Vagina (tissue), 2 donors: ENCODE measurements around the gene IP6K1. TPM values are rescaled to one million over a fixed set of nuclear protein-coding genes. Genes with fewer than 3 reads are reported as not detected.

ENCODE experiments used
- DNase-seq, 2 donors: peaks; one replicate each; pipeline ENCODE4 v3.0.0-alpha.2; 2017; ENCODE audit errors: extremely low spot score in 2 of 2
- H3K27ac ChIP-seq: fragments of 200-600 bp; sonication (generic); one replicate; pipeline ENCODE4 v1.5.1; 2019
- H3K27me3 ChIP-seq: fragments of 200-600 bp; sonication (generic); one replicate; pipeline ENCODE4 v1.5.1; 2019
- H3K36me3 ChIP-seq, 2 donors: fragments of 200-600 bp; sonication (generic); one replicate each; pipeline ENCODE4 v1.5.1; 2017 to 2019
- H3K4me1 ChIP-seq: fragments of 200-600 bp; sonication (generic); one replicate; pipeline ENCODE4 v1.5.1; 2019
- H3K4me3 ChIP-seq, 2 donors: fragments of 200-600 bp; sonication (generic); 1 replicate in 1 of 2; 2 replicates in 1 of 2; pipeline ENCODE4 v1.5.1; 2016 to 2019
- H3K9me3 ChIP-seq: fragments of 200-600 bp; sonication (generic); one replicate; pipeline ENCODE4 v1.5.1; 2019
- POLR2A ChIP-seq, 2 donors: fragments of 450-650 bp; IDR thresholded peaks; one replicate each; pipeline ENCODE4 v1.6.1; 2017; ENCODE audit warnings: antibody characterized with exemption in 2 of 2, mild to moderate bottlenecking in 2 of 2, moderate library complexity in 2 of 2
- POLR2AphosphoS5 ChIP-seq, 2 donors: sonication (generic); formaldehyde crosslinking; IDR thresholded peaks; one replicate each; pipeline ENCODE4 v1.9.0; 2017; ENCODE audit warnings: antibody characterized with exemption in 2 of 2, mild to moderate bottlenecking in 2 of 2, low read depth in 1 of 2; ENCODE audit not compliant: insufficient read depth in 1 of 2
- intact Hi-C: fragments of 100-400 bp; cut with DNase I; formaldehyde crosslinking; loops from one replicate; pipeline ENCODE4 v1.15.1; 2023
- total RNA-seq: library from RNA; depleted of rRNA; stranded (reverse); fragments of >200 nt; gene quantifications from one replicate; pipeline ENCODE4 v1.2.3, GENCODE V29; 2016
- TF ChIP-seq, protein P1 (sequence below), 3 experiments: fragments of 450-650 bp in 2 of 3; fragments of 200-600 bp in 1 of 3; sonication (generic) in 1 of 3; IDR thresholded peaks; one replicate each; pipeline ENCODE4 v1.5.1; 2017 to 2019; ENCODE audit warnings: antibody characterized with exemption in 3 of 3, mild to moderate bottlenecking in 2 of 3, moderate library complexity in 2 of 3

The IP6K1 gene
- total RNA-seq, 1 donor from 2014 or later = 46.2 TPM

GRCh38 chr3:49745986-49746385 is 40.4 kb downstream of the IP6K1 start:
- no peaks in the 10 kb centered on the region for H3K27me3 ChIP-seq
- H3K36me3 ChIP-seq = peaks cover 0 to 21% of the 10 kb centered on the region in 2 donors
- intact Hi-C loops = no loop called here

DNA sequence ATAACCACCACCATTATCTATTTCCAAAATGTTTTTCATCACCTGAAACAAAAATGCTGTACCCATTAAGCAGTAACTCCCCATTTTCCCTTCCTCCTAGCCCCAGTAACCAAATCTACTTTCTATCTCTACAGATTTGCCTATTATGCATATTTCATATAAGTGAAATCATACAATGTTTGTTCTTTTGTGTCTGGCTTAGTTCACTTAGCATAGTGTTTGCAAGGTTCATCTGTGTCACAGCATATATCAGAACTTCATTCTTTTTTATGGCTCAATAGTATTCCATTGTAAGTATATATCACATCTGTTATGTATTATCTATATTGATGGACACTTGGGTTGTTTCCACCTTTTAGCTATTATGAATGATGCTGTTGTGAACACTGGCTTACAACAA is 45.9 kb downstream of the IP6K1 start:
- no peaks in the 10 kb centered on the region for H3K27me3 ChIP-seq
- H3K9me3 ChIP-seq = no peaks in the 10 kb centered on the region
- no peak overlapping the region for H3K27ac ChIP-seq
- H3K4me3 ChIP-seq = no peak overlapping the region
- H3K4me1 ChIP-seq = no peaks in the 10 kb centered on the region
- H3K36me3 ChIP-seq = peaks cover 0 to 42% of the 10 kb centered on the region in 2 donors
- DNase-seq = no peak
- intact Hi-C loops = no loop called here
- TF ChIP-seq POLR2AphosphoS5 (IDR thresholded peaks at IDR 0.05; ENCODE audit: insufficient read depth in 1 of 2, low read depth in 1 of 2) = no peak
- TF ChIP-seq, protein P1, sequence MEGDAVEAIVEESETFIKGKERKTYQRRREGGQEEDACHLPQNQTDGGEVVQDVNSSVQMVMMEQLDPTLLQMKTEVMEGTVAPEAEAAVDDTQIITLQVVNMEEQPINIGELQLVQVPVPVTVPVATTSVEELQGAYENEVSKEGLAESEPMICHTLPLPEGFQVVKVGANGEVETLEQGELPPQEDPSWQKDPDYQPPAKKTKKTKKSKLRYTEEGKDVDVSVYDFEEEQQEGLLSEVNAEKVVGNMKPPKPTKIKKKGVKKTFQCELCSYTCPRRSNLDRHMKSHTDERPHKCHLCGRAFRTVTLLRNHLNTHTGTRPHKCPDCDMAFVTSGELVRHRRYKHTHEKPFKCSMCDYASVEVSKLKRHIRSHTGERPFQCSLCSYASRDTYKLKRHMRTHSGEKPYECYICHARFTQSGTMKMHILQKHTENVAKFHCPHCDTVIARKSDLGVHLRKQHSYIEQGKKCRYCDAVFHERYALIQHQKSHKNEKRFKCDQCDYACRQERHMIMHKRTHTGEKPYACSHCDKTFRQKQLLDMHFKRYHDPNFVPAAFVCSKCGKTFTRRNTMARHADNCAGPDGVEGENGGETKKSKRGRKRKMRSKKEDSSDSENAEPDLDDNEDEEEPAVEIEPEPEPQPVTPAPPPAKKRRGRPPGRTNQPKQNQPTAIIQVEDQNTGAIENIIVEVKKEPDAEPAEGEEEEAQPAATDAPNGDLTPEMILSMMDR (IDR thresholded peaks at IDR 0.05) = no peak
- no peak for TF ChIP-seq POLR2A (IDR thresholded peaks at IDR 0.05)

More at GRCh38 chr3:49745986-49746385, 40.4 kb downstream of the IP6K1 start:
- no peak overlapping the region for H3K4me3 ChIP-seq
- no peaks in the 10 kb centered on the region for H3K4me1 ChIP-seq
- H3K27ac ChIP-seq = no peak overlapping the region
- TF ChIP-seq POLR2AphosphoS5 (IDR thresholded peaks at IDR 0.05; ENCODE audit: insufficient read depth in 1 of 2, low read depth in 1 of 2) (no peak), POLR2A (IDR thresholded peaks at IDR 0.05) (no peak)
- TF ChIP-seq, protein P1 (IDR thresholded peaks at IDR 0.05) = no peak
- DNase-seq = no peak
- no peaks in the 10 kb centered on the region for H3K9me3 ChIP-seq

DNA sequence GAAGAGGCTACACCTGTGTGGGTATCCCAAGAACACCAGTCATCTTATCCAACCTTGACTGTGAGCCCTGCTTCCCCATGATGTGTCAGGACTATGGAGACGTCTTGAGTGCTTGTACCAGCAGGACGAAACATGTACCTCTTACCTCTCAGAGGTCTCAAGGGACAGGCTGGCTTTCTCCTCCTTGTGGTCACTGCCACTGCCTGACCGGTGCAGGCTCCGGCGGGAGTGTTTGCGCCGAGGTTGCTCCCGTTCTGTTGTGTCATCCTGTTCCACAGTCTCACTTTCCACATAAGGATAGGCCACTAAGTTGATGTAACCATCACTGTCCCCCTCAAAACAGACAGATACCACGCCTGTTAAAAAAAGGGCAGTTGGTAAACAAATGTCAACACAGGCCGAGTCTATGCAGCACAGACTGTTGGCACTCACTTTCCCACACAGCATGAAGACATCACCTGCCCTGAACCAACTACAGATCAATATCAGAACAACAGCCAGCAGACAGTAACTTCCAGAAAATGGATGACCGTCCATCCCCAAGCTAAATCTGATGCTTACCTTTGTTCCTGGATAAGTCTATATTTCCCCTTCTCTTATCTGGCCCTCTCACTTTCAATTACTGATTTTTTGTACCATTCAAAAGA is 48.2 kb downstream of the IP6K1 start:
- no peak overlapping the region for H3K27ac ChIP-seq
- intact Hi-C loops = no loop called here
- H3K27me3 ChIP-seq = no peaks in the 10 kb centered on the region
- TF ChIP-seq POLR2AphosphoS5 (IDR thresholded peaks at IDR 0.05; ENCODE audit: insufficient read depth in 1 of 2, low read depth in 1 of 2) = no peak
- TF ChIP-seq, protein P1 (IDR thresholded peaks at IDR 0.05) = no peak
- no peak for TF ChIP-seq POLR2A (IDR thresholded peaks at IDR 0.05)
- H3K4me3 ChIP-seq = no peak overlapping the region
- no peak for DNase-seq
- H3K36me3 ChIP-seq = peaks cover 0 to 44% of the 10 kb centered on the region in 2 donors
- H3K9me3 ChIP-seq = no peaks in the 10 kb centered on the region
- no peaks in the 10 kb centered on the region for H3K4me1 ChIP-seq

- no peaks in the 10 kb centered on the region for H3K9me3 ChIP-seq
- intact Hi-C loops = no loop called here
- peaks cover 0 to 66% of the 10 kb centered on the region in 2 donors for H3K36me3 ChIP-seq
- no peak overlapping the region for H3K4me3 ChIP-seq
- no peak for TF ChIP-seq POLR2AphosphoS5 (IDR thresholded peaks at IDR 0.05; ENCODE audit: insufficient read depth in 1 of 2, low read depth in 1 of 2)
- no peaks in the 10 kb centered on the region for H3K4me1 ChIP-seq
- DNase-seq = no peak
- no peak overlapping the region for H3K27ac ChIP-seq
- no peaks in the 10 kb centered on the region for H3K27me3 ChIP-seq
These were observed 51.6 kb downstream of the IP6K1 start for GRCh38 chr3:49734752-49735151.

DNA sequence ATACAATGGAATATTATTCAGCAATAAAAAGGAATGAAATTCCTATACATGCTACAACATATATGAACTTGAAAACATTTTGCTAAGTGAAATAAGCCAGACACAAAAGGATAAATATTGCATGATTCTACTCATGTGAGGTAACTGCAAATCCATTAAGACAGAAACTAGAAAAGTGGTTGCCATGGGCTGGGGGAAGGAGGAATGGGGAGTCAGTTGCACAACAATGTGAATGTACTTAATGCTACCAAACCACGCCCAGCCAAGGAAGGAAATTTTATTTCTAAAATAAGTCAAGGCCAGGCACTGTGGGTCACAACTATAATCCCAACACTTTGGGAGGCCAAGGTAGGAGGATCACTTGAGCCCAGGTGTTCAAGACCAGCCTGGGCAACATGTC is 52.8 kb downstream of the IP6K1 start:
- TF ChIP-seq POLR2AphosphoS5 (IDR thresholded peaks at IDR 0.05; ENCODE audit: insufficient read depth in 1 of 2, low read depth in 1 of 2) (no peak), POLR2A (IDR thresholded peaks at IDR 0.05) (no peak)
- TF ChIP-seq, protein P1 (IDR thresholded peaks at IDR 0.05) = no peak
- no peaks in the 10 kb centered on the region for H3K27me3 ChIP-seq
- no peak for DNase-seq
- intact Hi-C loops = no loop called here
- no peaks in the 10 kb centered on the region for H3K4me1 ChIP-seq
- peaks cover 0 to 66% of the 10 kb centered on the region in 2 donors for H3K36me3 ChIP-seq
- no peak overlapping the region for H3K4me3 ChIP-seq
- no peaks in the 10 kb centered on the region for H3K9me3 ChIP-seq
- H3K27ac ChIP-seq = no peak overlapping the region
